ENCODE measurements around the gene ZNF664. TPM values are rescaled to one million over a fixed set of nuclear protein-coding genes. Genes with fewer than 3 reads are reported as not detected.

Gene ZNF664
- total RNA-seq = 66.9 and 68.1 TPM in 2 replicates

DNA sequence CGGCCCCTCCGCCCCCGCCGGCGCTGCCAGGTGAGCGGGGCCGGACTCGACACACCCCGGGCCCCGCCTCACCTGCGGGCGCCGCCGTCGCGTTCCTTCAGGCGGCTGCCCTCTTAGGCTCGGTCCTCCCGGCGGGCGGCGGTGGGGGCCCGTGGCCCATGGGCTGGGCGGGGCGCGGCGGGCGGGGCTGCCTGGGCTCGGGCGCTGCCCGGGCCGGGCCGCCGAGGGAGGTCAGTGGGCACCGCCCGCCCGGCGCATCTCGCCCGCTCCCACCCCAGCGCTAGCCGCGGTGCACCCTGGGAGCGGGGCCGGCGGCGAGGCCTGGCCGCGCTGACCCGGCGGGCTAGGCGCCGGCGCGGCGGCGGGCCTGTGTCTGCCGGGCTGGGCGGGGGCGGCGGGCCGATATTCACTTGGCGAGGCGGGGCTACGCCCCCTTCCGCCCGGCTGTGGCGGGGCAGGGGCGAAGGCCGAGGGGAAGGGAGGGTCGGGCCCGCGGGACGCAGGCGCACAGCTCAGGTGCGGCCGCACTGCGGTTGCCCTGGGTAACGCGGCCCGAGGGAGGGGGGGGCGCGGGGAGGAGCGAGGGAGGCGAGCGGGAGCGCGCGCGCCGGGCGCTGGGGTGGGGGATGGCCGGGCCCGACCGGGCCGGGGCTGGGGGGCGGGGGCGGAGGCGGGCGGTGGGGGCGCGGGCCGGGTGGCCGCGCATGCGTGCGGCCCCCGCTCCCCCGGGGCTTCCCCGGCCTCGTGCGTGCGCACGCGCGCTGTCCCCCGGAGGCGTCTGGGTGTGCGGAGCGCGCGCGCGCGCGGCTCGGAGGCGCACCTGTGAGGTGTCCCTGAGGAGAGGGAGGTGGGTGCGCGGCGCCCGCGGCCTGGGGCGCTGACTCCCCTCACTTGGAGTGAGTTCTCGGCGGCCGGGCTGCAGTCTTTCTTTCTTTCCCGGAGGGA is at the start of gene ZNF664, which contains the start of gene CCDC92:
Gene ZNF664 (plus strand): TSS at position 759 of the 945 bp plus-strand sequence. CDS start 38,930 bp downstream, outside the sequence.
Gene CCDC92 (minus strand): TSS at position 375 of the 945 bp plus-strand sequence. CDS start 28,526 bp downstream, outside the sequence.
- peaks cover 53% of the 10 kb centered on the region for H3K4me1 Mint-ChIP-seq (ENCODE audit: low read depth)
- peak; percentile 91 for DNase-seq (ENCODE audit: low spot score)
- peaks cover 15% of the 10 kb centered on the region for H3K27me3 Mint-ChIP-seq (ENCODE audit: insufficient read depth)
- peak within 1 kb of the TSS; percentile 78 for H3K27ac Mint-ChIP-seq
- intact Hi-C loops (cut with micrococcal nuclease) = loop anchor here (1.0 to 5.0 kb wide), 7 partner anchors 67 to 942 kb away; partner anchors contain the start of genes EIF2B1, GTF2H3, SBNO1 and TMED2
- no peaks in the 10 kb centered on the region for H3K9me3 Mint-ChIP-seq
- peaks cover 20% of the 10 kb centered on the region for H3K36me3 Mint-ChIP-seq (ENCODE audit: low read depth)
- peak within 1 kb of the TSS; percentile 91 for H3K4me3 Mint-ChIP-seq

DNA sequence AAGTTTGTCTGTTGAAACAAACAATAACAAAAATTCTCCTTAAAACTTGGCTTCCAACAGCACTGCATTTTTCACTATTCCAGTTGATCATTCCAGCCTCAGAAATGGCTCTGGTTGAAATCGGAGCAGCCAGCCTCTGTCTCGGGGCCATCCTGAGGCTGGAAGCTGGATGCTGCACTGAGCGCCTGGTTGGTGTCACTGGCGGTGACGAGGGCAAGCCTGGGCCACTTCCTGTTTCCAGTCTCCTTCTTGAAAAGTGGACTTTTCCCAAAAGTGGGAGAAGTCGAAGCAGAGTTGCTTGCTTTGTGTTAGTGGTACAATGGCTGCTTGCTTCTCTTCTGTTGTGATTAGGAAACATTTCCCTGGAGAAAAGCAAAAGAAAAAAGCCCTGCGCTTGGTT is 49.1 kb upstream of the ZNF664 start:
- Mint-ChIP-seq H3K4me1 (ENCODE audit: low read depth) (no peaks in the 10 kb centered on the region), H3K27ac (no peak overlapping the region), H3K27me3 (ENCODE audit: insufficient read depth) (peaks cover 8% of the 10 kb centered on the region), H3K4me3 (no peak overlapping the region), H3K36me3 (ENCODE audit: low read depth) (no peaks in the 10 kb centered on the region), H3K9me3 (no peaks in the 10 kb centered on the region)
- intact Hi-C loops (cut with micrococcal nuclease) = no loop called here
- no peak for DNase-seq (ENCODE audit: low spot score)

DNA sequence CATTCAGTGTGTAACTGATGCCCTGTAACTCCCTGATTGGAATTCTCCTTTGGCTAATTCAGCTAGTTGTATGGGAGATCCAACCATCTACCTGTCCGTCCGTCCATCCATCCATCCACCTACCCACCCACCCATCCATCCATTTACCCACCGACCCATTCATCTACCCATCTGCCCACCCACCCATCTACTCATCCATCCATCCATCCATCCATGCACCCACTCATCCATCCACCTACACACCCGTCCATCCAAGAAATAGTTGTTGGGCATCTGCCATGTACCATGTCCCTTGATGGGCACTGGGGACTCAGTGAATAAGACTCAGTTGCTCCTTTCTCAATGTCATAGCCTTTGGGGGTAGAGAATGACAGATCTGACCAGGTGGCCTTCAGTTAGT is 48.5 kb upstream of the ZNF664 start:
- Mint-ChIP-seq H3K27me3 (ENCODE audit: insufficient read depth) (peaks cover 8% of the 10 kb centered on the region), H3K9me3 (no peaks in the 10 kb centered on the region), H3K36me3 (ENCODE audit: low read depth) (no peaks in the 10 kb centered on the region), H3K4me1 (ENCODE audit: low read depth) (no peaks in the 10 kb centered on the region), H3K27ac (no peak overlapping the region), H3K4me3 (no peak overlapping the region)
- DNase-seq (ENCODE audit: low spot score) = no peak
- intact Hi-C loops (cut with micrococcal nuclease) = no loop called here

DNA sequence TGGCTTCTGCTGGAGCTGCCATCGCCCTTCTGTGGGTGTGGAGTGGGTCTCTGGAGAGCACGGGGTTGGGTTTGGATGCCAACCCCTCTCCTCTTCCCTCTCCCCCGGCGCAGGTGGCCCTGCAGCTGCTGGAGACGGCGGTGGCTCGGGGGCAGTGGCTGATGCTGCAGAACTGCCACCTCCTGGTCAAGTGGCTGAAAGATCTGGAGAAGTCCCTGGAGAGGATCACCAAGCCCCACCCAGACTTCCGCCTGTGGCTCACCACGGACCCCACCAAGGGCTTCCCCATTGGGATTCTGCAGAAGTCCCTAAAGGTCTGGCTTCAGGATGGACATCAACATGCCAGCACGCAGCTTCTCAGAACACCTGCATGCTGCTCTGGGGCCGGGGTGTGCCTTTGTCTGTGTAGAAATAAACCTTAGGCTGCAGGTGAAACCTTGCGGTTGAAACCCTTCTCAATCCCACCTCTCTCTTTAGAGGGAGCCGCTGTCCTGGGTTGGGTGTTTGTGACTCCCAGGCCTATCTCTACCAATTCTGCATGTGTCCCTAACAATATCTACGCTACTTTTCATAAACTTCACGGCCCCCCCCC is 44.6 kb upstream of the ZNF664 start:
- Mint-ChIP-seq H3K9me3 (no peaks in the 10 kb centered on the region), H3K4me3 (no peak overlapping the region), H3K36me3 (ENCODE audit: low read depth) (peaks cover 2% of the 10 kb centered on the region), H3K4me1 (ENCODE audit: low read depth) (peaks cover 15% of the 10 kb centered on the region), H3K27ac (no peak overlapping the region), H3K27me3 (ENCODE audit: insufficient read depth) (peaks cover 11% of the 10 kb centered on the region)
- DNase-seq (ENCODE audit: low spot score) = no peak
- intact Hi-C loops (cut with micrococcal nuclease) = no loop called here

DNA sequence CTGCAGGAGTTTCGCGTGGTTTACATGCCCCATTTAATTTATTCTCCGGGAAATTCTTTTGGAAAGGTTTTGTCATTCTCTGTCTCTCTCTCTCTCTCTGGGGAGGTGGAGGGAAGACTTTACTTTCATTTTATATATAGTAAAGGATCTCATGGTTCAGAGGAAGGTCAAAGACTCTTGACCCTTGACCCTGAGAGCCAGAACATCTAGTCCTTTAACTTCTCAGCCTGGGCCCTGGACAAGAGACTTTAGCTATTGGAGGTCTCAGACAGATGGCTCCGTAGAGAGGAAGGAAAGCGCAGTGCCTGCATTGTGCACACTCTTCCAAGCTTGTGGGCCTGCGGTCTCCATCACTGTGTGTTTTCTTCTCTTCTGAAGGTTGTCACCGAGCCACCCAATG is 44.1 kb upstream of the ZNF664 start:
- Mint-ChIP-seq H3K27me3 (ENCODE audit: insufficient read depth) (peaks cover 12% of the 10 kb centered on the region), H3K9me3 (no peaks in the 10 kb centered on the region), H3K27ac (no peak overlapping the region), H3K4me3 (no peak overlapping the region), H3K36me3 (ENCODE audit: low read depth) (peaks cover 2% of the 10 kb centered on the region), H3K4me1 (ENCODE audit: low read depth) (peaks cover 15% of the 10 kb centered on the region)
- intact Hi-C loops (cut with micrococcal nuclease) = no loop called here
- no peak for DNase-seq (ENCODE audit: low spot score)

DNA sequence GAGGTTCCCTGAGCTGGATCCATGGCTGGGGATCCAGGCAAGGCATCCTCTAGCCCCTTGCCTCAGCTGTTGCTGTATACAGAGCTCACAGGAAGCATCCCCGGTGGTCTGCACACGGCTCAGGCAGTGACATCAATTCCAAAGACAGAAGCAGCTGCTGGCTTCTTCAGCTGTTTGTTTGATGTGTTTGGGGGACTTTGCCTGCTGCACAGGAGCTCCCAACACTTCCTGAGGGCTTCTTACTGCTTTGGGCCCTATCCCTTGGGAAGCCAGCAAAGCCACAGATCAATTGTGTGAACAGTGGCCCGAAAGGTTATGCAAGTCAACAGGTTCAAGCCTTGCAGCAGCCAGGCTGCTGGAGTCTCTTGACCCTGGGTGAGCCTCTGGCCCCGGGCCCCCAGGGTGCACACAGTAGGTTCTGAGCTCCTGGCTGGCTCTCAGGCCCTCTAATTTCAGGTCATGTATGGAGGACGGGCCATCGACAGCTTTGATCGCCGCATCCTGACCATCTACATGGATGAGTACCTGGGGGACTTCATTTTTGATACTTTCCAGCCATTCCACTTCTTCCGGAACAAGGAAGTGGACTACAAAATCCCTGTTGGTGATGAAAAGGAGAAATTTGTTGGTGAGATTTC is 43.0 kb upstream of the ZNF664 start:
- peaks cover 15% of the 10 kb centered on the region for H3K4me1 Mint-ChIP-seq (ENCODE audit: low read depth)
- intact Hi-C loops (cut with micrococcal nuclease) = no loop called here
- H3K36me3 Mint-ChIP-seq (ENCODE audit: low read depth) = peaks cover 2% of the 10 kb centered on the region
- no peaks in the 10 kb centered on the region for H3K9me3 Mint-ChIP-seq
- DNase-seq (ENCODE audit: low spot score) = no peak
- H3K27ac Mint-ChIP-seq = no peak overlapping the region
- H3K27me3 Mint-ChIP-seq (ENCODE audit: insufficient read depth) = peaks cover 12% of the 10 kb centered on the region
- no peak overlapping the region for H3K4me3 Mint-ChIP-seq

DNA sequence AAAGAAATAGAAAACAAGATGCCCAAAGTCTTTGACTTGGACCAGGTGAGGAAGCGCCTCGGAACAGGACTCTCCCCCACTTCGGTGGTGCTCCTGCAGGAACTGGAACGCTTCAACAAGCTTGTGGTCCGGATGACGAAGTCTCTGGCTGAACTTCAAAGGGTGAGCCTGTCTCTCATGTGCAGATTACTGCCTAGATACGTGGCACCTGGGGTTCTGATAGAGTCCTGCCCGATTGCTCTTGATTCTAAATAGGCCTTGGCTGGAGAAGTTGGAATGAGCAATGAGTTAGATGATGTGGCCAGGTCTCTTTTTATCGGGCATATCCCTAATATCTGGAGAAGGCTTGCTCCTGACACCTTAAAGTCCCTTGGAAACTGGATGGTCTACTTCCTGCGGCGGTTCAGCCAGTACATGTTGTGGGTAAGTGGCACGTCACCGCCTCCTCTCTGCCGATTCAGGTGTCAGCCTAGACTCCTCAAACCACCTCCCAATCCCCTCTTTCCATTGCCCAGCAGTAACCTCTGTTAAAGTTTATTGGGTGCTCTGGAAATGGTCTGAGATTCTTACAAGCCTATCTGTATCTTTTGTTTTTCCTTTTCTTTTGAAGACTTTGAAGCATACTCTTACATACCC is 41.2 kb upstream of the ZNF664 start:
- no peak for DNase-seq (ENCODE audit: low spot score)
- Mint-ChIP-seq H3K36me3 (ENCODE audit: low read depth) (peaks cover 6% of the 10 kb centered on the region), H3K27me3 (ENCODE audit: insufficient read depth) (peaks cover 12% of the 10 kb centered on the region), H3K4me1 (ENCODE audit: low read depth) (peaks cover 15% of the 10 kb centered on the region), H3K27ac (no peak overlapping the region), H3K9me3 (no peaks in the 10 kb centered on the region), H3K4me3 (peak overlapping the region; percentile 34)
- intact Hi-C loops (cut with micrococcal nuclease) = no loop called here

DNA sequence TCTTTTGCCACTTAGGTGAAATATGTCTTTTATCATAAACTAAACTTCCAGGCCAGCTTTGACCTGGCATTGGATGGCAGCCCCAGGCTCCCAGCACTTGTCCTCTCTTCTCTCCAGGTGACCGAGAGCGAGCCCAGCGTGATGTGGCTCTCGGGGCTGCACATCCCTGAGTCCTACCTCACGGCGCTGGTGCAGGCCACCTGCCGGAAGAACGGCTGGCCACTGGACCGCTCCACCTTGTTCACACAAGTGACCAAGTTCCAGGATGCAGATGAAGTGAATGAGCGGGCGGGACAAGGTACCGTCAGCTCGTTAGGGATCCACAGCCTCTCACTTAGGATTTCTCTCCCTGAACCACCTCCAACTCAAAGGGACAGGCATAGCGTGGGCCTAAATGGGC is 39.8 kb upstream of the ZNF664 start:
- no peak for DNase-seq (ENCODE audit: low spot score)
- peaks cover 25% of the 10 kb centered on the region for H3K4me1 Mint-ChIP-seq (ENCODE audit: low read depth)
- H3K9me3 Mint-ChIP-seq = no peaks in the 10 kb centered on the region
- peaks cover 12% of the 10 kb centered on the region for H3K27me3 Mint-ChIP-seq (ENCODE audit: insufficient read depth)
- no peak overlapping the region for H3K27ac Mint-ChIP-seq
- peaks cover 9% of the 10 kb centered on the region for H3K36me3 Mint-ChIP-seq (ENCODE audit: low read depth)
- intact Hi-C loops (cut with micrococcal nuclease) = no loop called here
- H3K4me3 Mint-ChIP-seq = no peak overlapping the region

DNA sequence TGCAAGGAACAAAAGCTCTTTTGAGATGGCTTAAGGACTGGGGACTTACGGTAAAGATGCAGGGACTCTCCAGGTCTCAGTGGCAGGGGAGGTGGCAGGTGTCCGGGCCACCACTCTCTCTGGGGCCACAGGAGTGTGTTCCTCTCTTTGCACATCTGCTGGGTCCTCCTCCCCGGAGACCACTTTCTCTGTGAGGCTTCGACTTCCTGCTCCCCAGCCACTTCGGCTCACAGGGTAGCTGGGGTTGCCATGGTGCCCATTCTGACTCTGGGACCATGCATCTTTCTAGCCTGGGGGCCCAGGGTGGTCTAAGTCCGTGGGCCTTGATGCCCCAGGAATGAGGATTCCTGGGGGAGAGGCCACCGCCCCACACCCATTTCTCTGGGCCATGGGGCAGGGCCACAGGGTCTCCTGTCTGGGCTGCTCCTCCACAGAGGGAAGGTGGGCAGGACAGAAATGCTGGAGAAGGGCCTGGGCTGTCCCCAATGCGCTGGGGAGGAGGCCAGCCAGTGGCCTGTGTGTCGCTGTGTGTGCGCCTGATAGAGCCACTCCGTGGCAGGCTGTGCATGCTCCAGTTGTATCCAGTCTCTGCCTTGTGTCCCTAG is 38.9 kb upstream of the ZNF664 start:
- no peak for DNase-seq (ENCODE audit: low spot score)
- peaks cover 10% of the 10 kb centered on the region for H3K27me3 Mint-ChIP-seq (ENCODE audit: insufficient read depth)
- H3K9me3 Mint-ChIP-seq = no peaks in the 10 kb centered on the region
- intact Hi-C loops (cut with micrococcal nuclease) = no loop called here
- no peak overlapping the region for H3K27ac Mint-ChIP-seq
- no peak overlapping the region for H3K4me3 Mint-ChIP-seq
- H3K36me3 Mint-ChIP-seq (ENCODE audit: low read depth) = peaks cover 9% of the 10 kb centered on the region
- H3K4me1 Mint-ChIP-seq (ENCODE audit: low read depth) = peaks cover 34% of the 10 kb centered on the region

DNA sequence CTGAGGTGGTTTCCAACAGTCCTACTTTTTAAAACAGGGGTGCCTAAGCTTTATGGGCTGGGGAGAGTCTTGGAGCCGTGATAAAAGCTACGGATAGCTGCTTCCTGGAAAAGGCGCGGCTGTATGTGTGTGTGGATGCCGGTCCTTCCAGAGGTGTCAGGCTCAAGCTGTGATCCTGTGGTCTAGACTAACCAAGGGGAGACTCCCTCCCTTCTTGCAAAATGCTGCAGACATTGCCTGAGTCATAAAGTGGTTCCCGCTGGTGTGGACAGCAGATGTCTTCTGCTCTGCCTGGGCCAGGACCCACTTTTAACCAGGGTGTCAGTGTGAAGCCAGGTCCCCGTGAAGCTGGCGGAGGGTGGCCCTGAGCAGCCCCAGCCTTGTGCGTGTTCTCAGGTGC is 38.2 kb upstream of the ZNF664 start:
- H3K4me1 Mint-ChIP-seq (ENCODE audit: low read depth) = peaks cover 36% of the 10 kb centered on the region
- no peak overlapping the region for H3K4me3 Mint-ChIP-seq
- intact Hi-C loops (cut with micrococcal nuclease) = no loop called here
- peaks cover 9% of the 10 kb centered on the region for H3K36me3 Mint-ChIP-seq (ENCODE audit: low read depth)
- H3K27me3 Mint-ChIP-seq (ENCODE audit: insufficient read depth) = peaks cover 10% of the 10 kb centered on the region
- DNase-seq (ENCODE audit: low spot score) = no peak
- no peaks in the 10 kb centered on the region for H3K9me3 Mint-ChIP-seq
- no peak overlapping the region for H3K27ac Mint-ChIP-seq

DNA sequence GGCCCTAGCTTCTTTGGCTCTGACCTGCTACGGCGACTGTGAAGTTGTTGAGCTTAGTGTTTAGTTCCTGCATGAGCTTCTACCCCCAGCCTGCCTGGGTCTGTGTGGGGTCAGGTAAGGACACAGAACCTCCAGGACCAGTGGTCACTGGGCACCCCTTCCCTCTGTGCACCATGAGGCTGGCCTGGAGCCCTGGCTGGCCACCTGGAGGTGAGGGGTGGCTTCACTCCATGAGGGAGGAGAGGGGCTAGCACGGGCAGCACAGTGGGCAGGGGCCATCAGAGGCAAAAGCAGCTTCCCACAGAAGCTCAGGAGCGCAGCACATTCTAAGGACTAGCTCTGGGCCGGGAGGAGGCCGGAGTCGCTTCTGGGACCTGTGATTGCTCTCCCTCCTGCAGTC is 37.1 kb upstream of the ZNF664 start:
- no peak overlapping the region for H3K27ac Mint-ChIP-seq
- peaks cover 10% of the 10 kb centered on the region for H3K27me3 Mint-ChIP-seq (ENCODE audit: insufficient read depth)
- H3K36me3 Mint-ChIP-seq (ENCODE audit: low read depth) = peaks cover 9% of the 10 kb centered on the region
- DNase-seq (ENCODE audit: low spot score) = no peak
- H3K4me1 Mint-ChIP-seq (ENCODE audit: low read depth) = peaks cover 36% of the 10 kb centered on the region
- intact Hi-C loops (cut with micrococcal nuclease) = no loop called here
- H3K4me3 Mint-ChIP-seq = peak overlapping the region; percentile 72
- H3K9me3 Mint-ChIP-seq = no peaks in the 10 kb centered on the region

DNA sequence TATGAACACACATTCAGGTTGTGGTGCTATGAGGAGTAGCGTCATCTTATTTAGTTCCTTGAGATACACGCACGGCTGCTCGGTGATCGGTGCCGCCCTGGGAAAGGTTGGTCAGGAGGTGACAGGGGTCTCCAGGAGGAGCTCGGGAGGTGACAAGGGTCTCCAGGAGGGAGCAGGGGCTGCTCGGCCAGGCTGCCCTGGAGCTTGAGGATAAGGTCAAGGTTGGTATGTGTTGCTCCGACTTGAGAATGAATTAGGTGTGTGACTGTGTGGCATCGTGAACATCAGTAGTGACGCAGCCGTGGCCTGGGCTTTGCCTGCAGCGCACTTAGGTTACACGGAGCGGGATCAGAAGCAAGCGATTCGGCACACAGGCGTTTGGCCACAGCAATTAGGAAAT is 36.5 kb upstream of the ZNF664 start:
- Mint-ChIP-seq H3K27ac (peak overlapping the region; percentile 68), H3K9me3 (no peaks in the 10 kb centered on the region), H3K4me3 (peak overlapping the region; percentile 72), H3K4me1 (ENCODE audit: low read depth) (peaks cover 35% of the 10 kb centered on the region), H3K36me3 (ENCODE audit: low read depth) (peaks cover 9% of the 10 kb centered on the region), H3K27me3 (ENCODE audit: insufficient read depth) (peaks cover 10% of the 10 kb centered on the region)
- intact Hi-C loops (cut with micrococcal nuclease) = no loop called here
- DNase-seq (ENCODE audit: low spot score) = no peak
